HG03103 (cell line): ENCODE data around the gene RPLP2.
A peak's percentile ranks its signal among the peaks of the same experiment; 100 is the strongest.

ENCODE experiments used
- ATAC-seq: cut with Tn5 transposase; IDR thresholded peaks from one replicate; pipeline ENCODE4 v1.9.1; 2021; ENCODE audit warnings: low read depth; ENCODE audit not compliant: unreplicated experiment

RPLP2 gene

GRCh38 chr11:802693-803466, 6.9 kb upstream of the RPLP2 start:
- ATAC-seq, result no peak

- no peak for ATAC-seq
Observed at GRCh38 chr11:803467-803742, 6.4 kb upstream of the RPLP2 start.

DNA sequence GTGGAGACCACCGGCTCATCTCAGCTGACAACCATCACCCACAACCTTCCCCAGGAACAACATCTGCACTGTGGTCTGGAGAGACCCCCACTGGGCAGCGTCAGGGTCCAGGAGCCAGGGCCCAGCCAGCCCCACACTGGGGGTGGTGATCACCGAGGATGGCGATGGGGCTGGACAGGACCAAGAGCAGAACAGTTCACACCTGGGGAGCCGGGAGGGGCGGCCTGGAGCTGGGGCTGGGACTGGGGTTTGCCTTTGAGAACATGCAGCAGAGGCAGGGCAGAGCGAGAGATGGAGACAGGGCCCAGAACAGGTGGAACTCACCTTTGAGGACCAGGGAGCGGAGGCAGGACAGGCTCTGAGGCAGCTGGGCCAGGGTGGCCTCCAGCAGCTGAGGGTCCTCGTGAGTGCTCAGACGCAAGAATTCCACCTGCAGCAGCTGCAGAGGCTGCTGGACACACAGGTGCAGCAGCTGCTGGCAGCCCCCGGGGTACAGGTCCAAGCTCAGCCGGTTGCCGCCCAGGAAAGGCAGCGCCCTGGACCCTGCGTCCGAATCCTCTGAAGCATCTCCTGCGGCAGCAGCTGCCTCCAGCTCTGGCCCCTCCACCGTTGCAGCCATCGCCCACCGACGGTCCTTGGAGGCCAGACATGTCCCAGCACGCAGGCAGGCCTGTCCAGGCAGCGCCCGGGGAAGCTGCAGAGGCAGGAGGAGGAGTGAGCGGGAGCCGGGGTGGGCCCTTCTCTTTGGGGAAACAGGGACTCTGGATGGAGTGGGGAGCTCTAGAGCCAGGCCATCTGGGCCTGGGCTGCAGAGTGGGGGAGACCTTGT, 5.8 kb upstream of the RPLP2 start:
- no peak for ATAC-seq

DNA sequence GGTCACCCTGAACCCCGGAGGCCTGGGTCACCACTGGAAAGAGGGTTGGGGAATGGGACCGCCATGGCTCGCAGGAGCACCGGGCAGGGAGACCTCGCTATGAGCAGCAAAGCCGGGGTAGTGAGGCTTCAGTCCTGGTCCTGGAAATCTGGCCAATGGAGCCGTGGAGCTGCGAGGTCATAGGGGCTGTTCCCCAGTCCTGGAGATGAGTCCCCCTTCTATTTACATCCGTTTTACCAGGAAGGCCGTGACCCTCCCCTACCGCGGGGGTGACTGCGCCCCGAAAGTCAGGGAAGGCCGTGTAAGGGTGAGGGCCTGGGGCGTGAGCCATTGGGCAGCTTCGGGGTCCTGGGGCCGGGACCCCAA, 5.2 kb upstream of the RPLP2 start:
- ATAC-seq, result no peak

DNA sequence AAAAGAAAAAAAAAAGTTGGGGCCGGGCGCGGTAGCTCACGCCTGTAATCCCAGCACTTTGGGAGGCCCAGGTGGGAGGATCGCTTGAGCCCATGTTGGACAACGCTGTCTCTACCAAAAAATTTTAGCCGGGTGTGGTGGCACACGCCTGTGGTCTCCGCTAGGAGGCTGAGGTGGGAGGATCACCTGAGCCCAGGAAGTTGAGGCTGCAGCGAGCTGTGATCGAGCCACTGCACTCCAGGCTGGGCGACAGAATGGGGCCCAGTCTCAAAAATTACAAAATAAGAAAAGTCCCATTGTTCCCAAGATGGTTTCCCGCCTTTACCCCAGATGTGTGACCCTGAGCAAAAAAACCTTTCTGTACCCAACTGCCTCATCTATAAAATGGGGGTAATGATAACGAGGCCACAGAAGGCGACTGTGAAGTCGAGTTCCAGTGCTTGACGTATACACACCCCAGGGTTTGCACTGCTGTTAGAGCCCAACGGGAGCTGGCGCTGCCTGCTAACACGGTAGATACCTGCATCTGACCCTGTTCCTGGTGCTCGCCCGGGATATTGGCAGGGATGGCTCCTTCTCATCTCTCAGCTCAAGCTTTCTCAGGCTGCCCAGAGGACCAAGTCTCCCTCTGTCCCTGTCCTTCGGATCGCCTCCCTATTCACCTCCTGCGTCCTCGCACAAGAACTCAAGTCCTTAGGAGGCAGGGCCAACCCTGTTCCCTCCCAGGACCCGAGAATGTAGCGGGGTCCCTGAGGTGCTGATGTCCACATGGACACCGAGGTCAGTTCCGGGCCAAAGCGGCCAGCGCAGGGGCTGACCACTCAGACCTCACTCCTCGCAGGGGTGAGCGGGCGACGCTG, 1.1 kb upstream of the RPLP2 start:
- no peak for ATAC-seq

GRCh38 chr11:810040-810567, 337 bp downstream of the RPLP2 start:
- no peak for ATAC-seq

DNA sequence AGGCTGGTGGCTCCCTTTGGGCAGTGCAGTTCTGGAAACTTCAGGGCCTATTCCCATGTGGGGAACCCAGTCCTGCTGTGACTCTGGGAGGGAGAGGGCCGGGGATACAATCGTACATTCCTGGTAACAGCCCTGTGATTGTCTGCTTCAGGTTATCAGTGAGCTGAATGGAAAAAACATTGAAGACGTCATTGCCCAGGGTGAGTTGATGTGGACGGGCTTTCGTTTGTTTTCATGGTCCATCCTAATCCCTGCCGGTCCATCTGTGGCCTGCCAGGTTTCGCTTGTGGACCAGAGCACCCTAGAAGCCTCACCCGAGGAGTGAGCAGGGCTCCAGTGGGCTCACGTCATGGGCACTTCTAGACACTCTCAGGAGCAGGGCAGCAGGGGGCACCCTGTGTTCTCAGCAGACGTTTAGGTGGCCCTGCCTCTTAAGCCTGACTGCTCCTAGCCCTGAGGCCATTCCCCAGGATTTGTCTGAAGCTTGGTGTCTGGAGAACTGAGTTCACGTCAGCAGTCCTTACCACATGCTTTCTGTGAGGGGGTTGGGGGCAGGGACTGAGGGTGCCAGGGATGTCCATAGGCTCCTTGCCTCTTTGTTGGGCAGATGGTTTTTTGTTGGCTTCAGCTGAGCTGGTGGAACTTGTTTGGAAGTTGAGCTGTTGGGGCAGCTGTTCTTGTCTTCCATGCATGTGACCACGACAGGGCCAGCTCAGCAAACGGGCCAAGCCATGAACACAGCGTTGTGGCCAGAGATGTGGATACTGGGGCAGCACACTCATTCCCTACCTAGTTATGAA, 1.9 kb downstream of the RPLP2 start:
- ATAC-seq, result no peak

- ATAC-seq, result no peak
Observed at GRCh38 chr11:812390-812789, 2.6 kb downstream of the RPLP2 start.

DNA sequence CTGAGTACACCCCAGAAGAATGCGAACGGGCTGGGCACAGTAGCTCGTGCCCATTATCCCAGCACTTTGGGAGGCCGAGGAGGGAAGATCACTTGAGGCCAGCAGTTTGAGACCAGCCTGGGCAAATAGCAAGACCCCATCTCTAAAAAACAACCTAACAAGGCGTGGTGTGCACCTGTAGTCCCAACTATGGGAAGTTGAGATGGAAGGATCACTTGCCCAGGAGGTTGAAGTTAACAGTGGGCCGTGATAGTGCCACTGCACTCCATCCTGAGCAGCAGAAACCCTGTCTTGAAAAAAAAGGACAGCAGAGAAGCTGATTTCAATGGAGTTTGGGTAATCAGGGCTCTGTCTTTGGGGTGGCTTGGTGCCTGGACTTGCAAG, 3.3 kb downstream of the RPLP2 start:
- no peak for ATAC-seq

DNA sequence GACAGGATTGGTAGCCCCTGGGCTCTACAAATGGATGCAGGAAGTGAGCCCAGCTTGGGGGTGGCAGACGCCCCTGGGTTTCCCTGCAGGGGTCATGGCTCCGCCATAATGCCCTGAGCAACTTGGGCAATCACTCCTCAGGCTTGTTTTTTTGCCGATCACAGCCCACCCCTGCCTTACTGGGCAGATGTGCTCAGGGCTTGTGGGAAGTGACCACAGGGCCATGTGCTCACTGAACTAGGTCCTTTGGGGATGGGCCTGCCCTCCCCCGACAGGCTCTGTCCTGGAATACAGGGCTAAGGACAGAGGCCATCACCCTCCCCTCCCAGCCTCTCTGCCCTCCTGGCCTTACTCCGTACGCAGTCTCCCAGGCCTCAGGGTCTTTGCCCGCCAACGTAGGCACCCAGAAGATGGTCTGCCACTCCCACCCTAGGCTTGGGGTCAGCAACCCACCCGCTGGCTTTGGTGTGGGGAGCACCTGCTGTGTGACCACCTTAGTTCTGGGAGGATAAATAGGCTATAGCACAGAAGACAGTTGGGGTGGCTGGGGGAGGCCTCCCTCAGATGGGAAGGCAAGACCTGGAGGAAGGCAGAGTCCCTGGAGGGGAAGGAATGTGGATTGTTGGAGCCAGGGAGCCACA, 3.8 kb downstream of the RPLP2 start:
- ATAC-seq, result no peak

GRCh38 chr11:815675-816432, 6.1 kb downstream of the RPLP2 start:
- no peak for ATAC-seq

DNA sequence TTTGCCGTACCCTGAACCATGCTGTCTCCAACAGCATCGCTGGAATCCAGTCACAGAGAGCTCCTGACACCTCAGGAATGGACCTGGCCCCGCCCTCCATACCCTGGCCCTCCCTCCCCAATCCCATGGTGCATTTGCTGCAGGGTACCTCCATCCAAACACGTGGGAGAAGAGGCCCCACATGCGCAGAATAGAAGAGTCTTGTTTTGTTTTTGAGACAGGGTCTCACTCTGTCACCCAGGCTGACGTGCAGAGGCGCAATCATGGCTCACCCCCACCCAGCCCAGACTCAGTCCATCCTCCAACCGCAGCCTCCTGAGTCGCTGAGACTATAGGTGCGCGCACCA, 6.6 kb downstream of the RPLP2 start:
- no peak for ATAC-seq

DNA sequence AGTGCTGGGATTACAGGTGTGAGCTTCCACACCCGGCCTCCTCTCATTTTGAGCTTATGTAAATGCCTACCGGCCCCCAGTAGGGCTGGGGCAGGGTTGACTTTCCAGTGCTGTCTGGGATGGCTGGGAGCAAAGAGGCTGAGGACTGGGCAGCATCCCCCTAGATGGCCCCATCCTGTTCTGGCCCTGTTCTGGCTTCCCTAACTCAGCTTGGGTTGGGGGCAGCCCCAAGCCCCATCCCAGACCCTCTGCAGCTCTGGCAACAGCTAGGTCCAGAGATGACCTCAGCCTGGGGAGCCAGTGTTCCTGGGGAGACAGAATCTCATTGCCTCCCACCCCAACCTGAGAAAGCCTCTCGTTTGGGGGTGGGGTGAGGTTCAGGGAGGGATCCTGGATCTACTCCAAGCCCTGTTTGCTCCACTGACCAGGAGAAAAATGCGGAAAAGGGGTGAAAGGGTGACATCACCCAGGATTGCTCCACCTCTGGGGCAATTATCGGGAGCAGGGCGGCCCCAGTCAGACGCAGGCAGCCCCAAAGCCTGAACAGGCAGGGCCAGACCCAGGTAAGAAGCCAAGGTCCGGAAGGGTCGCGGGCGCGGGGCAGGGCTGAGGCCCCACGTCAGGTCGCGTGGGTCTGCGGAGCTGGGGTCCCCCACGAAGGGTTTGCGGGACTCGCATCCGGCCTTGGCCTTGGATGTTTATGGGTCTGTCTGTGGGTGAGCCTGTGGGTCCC, 8.8 kb downstream of the RPLP2 start, which contains the start of gene PNPLA2:
TSS of gene PNPLA2 (plus strand) at position 519 of the 733 bp plus-strand sequence. CDS start 805 bp downstream, outside the sequence.
- no peak for ATAC-seq

DNA sequence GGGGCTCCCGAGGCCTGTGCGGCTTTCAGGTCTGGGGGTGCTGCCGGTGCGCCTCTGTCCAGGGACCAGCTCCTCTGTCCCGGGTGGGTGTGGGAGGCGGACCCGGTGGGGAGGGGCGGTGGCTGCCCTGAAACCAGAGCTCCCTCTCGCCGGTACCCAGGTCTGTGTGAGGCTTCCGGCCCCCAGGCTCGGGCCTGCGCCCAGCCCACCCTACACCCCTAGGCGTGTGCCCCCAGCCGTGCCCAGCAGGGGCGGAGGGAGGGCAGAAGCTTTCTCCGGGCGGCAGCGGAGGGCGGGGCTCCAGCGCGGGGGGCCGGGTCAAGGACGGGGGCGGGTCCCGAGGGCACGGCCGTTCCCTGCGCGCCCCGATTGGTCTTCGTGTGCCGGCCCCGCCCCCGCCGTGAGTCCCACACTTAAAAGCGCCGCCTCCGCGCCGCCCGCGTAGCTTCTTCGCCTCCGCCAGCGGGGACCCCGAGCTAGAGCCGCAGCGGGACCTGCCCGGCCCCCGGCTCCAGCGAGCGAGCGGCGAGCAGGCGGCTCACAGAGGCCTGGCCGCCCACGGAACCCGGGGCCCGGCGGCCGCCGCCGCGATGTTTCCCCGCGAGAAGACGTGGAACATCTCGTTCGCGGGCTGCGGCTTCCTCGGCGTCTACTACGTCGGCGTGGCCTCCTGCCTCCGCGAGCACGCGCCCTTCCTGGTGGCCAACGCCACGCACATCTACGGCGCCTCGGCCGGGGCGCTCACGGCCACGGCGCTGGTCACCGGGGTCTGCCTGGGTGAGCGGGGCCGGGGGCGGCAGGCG, 9.6 kb downstream of the RPLP2 start:
- ATAC-seq, result peak; percentile 51

DNA sequence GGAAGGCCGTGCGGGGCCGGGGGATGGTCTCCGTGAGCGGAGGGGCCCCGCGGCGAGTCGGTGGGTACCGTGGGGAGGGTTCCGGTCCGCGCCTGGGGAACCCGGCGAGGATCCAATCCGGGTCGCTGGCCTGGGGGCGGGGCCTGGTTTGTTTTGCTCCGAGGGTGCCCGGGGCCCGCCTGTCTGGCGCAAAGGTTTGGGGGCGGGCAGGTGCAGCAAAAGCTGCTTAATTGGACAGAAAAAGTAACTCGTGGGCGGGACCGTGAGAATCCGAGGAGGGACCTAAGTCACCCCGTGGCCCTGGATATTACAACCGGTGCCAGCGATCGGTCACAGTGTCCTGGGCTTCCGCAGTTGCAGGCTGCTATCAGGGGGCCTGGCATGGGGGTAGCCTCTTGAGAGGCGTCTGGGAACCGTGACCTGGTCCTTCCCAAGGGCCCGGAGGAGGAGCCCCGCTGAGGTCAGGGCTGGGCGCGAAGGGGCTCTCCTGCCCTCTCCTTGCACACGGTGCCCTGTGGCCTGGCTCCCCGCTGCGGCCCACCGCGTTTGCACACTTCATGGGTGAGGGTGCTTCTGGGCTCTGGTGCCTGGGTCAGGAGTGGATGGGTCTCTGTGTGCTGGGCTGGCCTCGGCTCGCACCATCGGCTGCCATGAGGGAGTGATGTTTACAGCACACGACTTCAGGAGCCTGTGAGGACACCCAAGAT, 10.3 kb downstream of the RPLP2 start:
- ATAC-seq, result peak; percentile 41

DNA sequence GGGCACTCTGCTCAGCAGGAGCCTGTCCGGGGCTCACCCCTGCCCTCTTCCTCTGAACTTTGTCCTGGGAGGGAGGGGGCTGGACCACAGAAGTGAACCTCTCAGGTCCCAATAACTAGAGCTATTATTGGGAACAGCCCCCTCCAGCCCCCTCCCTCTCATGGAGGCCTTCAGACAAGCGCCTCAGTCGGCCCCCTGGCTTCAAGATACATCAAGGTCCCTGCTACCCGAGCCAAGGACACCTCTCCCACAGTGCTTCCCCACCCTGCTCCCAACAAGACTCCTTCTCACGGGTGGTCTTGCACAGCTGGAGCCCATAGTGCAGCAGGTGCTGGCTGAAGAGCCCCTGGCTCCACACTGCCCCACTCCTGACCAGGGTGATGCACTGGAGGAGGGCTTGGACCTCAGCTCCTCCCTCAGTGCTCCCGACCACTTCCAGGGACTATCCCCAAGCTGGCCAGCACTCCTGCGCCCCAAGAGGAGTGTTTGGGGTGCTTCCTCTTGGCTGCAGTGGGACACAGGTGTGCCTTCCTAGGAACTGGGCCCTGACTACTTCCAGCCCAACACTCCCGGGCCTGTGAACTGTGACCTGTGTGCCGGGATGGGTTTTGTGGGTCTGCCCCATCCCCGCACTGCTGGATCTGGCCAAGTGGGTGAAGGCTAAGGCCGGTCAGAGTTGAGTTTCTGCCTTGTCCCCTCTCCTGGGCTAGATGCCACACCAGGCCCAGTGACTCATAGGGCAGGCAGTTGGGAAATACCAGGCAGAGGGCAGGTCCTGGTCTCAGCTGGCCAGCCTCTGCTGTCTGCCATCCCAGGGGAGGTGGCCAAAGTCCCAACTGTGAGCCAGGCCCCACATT, 11.1 kb downstream of the RPLP2 start:
- ATAC-seq, result no peak
